AG09309 (cell line): ENCODE measurements around the gene RHBDL2.
"Not testable (repeated sequence)": the region's sequence is repeated elsewhere in the genome, so short reads cannot be mapped to it uniquely, and the experiment has no call there.

Experiments used
- DNase-seq: peaks from one replicate; pipeline ENCODE4 v3.0.0-alpha.2; 2010; ENCODE audit warnings: low read depth
- H3K4me3 ChIP-seq: 2 replicates; pipeline ENCODE4 v1.5.1; 2011; ENCODE audit warnings: mild to moderate bottlenecking, low read depth, low read length, moderate library complexity; ENCODE audit not compliant: control insufficient read depth
- TF ChIP-seq, protein P1 (sequence below): IDR thresholded peaks from 2 replicates; pipeline ENCODE4 v1.5.1; 2011; ENCODE audit warnings: mild to moderate bottlenecking, low read depth, low read length, inconsistent platforms; ENCODE audit not compliant: insufficient read depth, control insufficient read depth; ENCODE audit errors: missing control alignments

The RHBDL2 gene

DNA sequence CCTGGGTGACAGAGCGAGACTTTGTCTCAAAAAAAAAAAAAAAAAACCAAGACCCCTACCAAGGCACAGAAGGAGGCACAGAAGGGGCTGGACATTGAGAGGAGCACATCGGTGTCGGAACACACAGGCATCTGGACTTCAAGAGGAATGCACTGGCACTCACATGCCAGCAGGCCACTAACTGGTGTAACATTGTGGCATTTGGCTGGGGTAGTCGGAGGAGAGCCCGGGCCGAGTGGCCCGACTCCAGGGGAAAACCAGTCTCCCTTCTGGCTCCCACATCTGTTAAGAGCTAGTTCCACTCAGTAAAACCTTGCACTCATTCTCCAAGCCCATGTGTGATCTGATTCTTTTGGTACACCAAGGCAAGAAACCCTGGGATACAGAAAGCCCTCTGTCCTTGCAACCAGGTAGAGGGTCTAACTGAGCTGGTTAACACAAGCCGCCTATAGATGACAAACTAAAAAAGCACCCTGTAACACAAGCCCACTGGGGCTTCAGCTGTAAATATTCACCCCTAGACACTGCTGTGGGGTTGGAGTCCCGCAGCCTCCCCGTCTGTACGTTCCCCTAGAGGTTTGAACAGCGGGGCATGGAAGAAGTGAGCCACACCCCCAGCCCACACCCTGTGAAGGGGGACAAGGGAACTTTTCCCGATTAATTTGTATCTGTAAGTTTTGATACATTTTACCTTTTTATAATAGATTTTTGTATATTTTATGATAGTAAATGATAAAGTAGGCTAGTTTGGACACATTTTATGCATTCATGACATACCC lies 32.2 kb upstream of the RHBDL2 start:
- TF ChIP-seq, protein P1, sequence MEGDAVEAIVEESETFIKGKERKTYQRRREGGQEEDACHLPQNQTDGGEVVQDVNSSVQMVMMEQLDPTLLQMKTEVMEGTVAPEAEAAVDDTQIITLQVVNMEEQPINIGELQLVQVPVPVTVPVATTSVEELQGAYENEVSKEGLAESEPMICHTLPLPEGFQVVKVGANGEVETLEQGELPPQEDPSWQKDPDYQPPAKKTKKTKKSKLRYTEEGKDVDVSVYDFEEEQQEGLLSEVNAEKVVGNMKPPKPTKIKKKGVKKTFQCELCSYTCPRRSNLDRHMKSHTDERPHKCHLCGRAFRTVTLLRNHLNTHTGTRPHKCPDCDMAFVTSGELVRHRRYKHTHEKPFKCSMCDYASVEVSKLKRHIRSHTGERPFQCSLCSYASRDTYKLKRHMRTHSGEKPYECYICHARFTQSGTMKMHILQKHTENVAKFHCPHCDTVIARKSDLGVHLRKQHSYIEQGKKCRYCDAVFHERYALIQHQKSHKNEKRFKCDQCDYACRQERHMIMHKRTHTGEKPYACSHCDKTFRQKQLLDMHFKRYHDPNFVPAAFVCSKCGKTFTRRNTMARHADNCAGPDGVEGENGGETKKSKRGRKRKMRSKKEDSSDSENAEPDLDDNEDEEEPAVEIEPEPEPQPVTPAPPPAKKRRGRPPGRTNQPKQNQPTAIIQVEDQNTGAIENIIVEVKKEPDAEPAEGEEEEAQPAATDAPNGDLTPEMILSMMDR: no peak
- H3K4me3 ChIP-seq: no peak overlapping the region
- no peak for DNase-seq

DNA sequence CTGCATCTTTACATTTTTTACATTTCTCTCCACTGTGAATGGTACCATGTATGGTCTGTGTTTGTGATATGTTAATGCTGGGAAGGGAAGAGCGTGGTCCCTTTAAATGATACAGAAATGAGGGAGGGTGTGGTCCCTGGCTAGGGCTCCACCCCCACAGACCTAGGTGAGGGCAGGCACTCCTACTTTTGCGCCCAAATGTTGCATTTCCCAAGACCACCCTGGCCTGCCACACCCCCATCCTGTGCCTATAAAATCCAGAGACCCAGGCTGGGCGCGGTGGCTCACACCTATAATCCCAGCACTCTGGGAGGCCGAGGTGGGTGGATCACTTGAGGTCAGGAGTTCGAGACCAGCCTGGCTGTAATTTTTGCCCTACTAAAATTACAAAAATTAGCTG lies 31.5 kb upstream of the RHBDL2 start:
- DNase-seq, H3K4me3 ChIP-seq: not testable (repeated sequence)

DNA sequence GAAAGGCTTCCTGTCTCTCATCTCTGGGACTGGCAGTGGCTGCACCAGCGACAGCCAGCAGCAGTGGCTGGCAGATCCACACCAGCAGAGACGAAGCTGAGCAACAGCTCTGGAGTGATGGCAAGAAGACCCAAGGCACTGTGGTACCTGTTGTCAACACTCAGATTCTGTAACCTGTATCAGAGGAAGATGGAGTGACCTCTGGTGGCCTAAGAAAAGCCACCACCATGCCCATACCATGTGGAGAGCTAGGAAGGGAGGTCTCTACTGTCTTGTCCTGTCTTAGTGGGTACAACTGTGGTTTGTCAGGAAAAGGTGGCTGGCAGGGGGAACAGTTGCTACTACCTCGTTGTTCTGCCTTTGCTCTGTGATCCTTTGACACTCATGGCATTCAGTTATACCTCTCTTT lies 22.5 kb upstream of the RHBDL2 start:
- H3K4me3 ChIP-seq: no peak overlapping the region
- DNase-seq: no peak
- TF ChIP-seq, protein P1: no peak

DNA sequence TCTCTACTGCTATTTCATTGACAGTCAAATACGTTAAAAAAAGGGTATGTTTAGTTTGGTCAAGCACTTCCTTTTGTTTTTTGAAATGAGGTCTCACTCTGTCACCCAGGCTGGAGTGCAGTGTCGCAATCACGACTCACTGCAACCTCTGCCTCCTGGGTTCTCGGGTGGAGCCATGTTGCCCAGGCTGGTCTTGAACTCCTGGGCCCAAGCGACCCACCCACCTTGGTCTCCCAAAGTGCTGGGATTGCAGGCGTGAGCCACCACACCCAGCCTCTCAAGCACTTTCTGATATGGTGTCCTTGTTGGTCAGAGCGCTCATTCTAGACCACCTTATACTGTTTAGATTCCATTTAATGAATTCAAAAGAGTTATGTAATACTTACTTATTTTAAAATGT lies 20.9 kb upstream of the RHBDL2 start:
- no peak overlapping the region for H3K4me3 ChIP-seq
- DNase-seq: no peak
- TF ChIP-seq, protein P1: no peak

DNA sequence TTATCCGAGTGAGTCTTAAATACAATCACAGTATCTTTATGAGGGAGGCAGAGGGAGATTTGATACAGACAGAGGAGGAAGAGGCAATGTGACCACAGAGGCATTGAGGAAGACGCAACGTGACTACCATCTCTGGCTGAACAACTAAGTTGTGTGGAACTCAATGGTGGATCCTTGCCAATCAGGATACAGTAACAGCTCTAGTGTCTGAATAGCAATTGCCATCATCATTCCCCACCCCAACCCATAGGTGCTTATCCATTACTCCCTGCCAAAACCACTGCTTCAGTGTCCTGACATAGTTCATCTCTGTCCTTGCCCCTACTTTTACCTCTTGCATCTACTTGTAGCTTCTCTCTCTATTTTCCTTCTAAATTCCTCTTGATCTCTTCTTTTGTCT lies 20.5 kb upstream of the RHBDL2 start:
- peak; percentile 38 for DNase-seq
- TF ChIP-seq, protein P1: no peak
- no peak overlapping the region for H3K4me3 ChIP-seq

DNA sequence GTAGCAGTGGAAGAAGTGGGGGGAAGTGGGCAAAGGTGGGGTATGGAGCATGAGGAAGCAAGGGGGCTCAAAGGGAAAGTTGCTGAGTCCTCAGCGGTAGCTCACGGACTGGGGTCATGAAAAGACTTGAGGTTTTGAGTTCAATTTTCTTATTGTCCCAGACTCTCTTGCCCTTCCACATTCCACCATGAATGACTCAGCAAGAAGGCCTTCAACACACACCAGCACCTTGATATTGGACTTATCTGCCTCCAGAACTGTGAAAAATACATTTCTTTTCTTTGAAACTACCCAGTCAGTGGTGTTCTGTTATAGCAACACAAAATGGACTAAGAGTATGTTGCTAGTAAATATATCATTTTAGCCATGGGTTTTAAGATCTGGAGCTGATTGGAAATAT lies 17.3 kb upstream of the RHBDL2 start:
- no peak overlapping the region for H3K4me3 ChIP-seq
- TF ChIP-seq, protein P1: no peak
- DNase-seq: no peak

DNA sequence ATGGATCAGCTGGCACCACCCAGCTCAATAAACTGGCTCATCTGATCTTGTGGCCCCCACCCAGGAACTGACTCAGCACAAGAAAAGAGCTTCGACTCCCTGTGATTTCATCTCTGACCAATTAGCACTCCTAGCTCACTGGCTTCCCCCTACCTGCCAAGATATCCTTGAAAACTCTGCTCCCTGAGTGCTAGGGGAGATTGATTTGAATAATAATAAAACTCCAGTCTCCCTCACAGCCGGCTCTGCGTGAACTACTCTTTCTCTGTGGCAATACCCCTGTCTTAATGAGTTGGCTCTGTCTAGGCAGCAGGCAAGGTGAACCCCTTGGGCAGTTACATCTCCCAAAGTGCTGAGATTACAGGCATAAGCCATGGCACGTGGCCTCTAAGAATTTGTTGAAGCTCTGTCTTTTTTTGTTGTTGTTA lies 11.8 kb upstream of the RHBDL2 start:
- no peak overlapping the region for H3K4me3 ChIP-seq
- TF ChIP-seq, protein P1: no peak
- no peak for DNase-seq
